Astrocyte (in vitro differentiated cells and primary cell): Measurements from ENCODE around the gene LIMA1. TPM values are rescaled to one million over a fixed set of nuclear protein-coding genes. Genes with fewer than 3 reads are reported as not detected.

ENCODE experiments used
- DNase-seq: peaks from one replicate; pipeline ENCODE4 v3.0.0-alpha.2; 2010; ENCODE audit warnings: low read depth
- FAIRE-seq: peaks from 2 replicates; lab custom pipeline; 2011; peaks lifted over from hg19 to GRCh38; lab: Jason Lieb, UNC
- H2AFZ ChIP-seq: 2 replicates; pipeline ENCODE4 v1.6.0; 2012; ENCODE audit warnings: low read depth, low read length, inconsistent platforms
- H3K27ac ChIP-seq: 2 replicates; pipeline ENCODE4 v1.5.1; 2011; ENCODE audit warnings: low read depth, low read length, inconsistent platforms
- H3K27me3 ChIP-seq: 2 replicates; pipeline ENCODE4 v1.6.0; 2011; ENCODE audit warnings: low read length, inconsistent platforms; ENCODE audit not compliant: insufficient read depth
- H3K36me3 ChIP-seq: 2 replicates; pipeline ENCODE4 v1.5.1; 2011; ENCODE audit warnings: low read length, inconsistent platforms; ENCODE audit not compliant: insufficient read depth
- H3K4me1 ChIP-seq: 2 replicates; pipeline ENCODE4 v1.5.1; 2011; ENCODE audit warnings: low read length, inconsistent platforms; ENCODE audit not compliant: insufficient read depth
- H3K4me2 ChIP-seq: 2 replicates; pipeline ENCODE4 v1.6.0; 2012; ENCODE audit warnings: low read length, inconsistent platforms
- H3K4me3 ChIP-seq: 2 replicates; pipeline ENCODE4 v1.5.1; 2011; ENCODE audit warnings: low read depth, mild to moderate bottlenecking, low read length, inconsistent platforms; ENCODE audit not compliant: insufficient read depth
- H3K79me2 ChIP-seq: 2 replicates; pipeline ENCODE4 v1.6.0; 2012; ENCODE audit warnings: mild to moderate bottlenecking, low read length, inconsistent platforms; ENCODE audit not compliant: insufficient read depth
- H3K9ac ChIP-seq: 2 replicates; pipeline ENCODE4 v1.6.0; 2012; ENCODE audit warnings: mild to moderate bottlenecking, low read length, inconsistent platforms
- H3K9me3 ChIP-seq: 2 replicates; pipeline ENCODE4 v1.5.1; 2012; ENCODE audit warnings: low read depth, mild to moderate bottlenecking, low read length, inconsistent platforms; ENCODE audit not compliant: insufficient read depth
- H4K20me1 ChIP-seq: 2 replicates; pipeline ENCODE4 v1.6.0; 2012; ENCODE audit warnings: low read length, inconsistent platforms; ENCODE audit not compliant: insufficient read depth
- H3K27ac Mint-ChIP-seq: one replicate; pipeline ENCODE4 v1.8.0; 2021; ENCODE audit warnings: mild to moderate bottlenecking, mixed read lengths; ENCODE audit not compliant: unreplicated experiment
- H3K27me3 Mint-ChIP-seq: one replicate; pipeline ENCODE4 v1.8.0; 2021; ENCODE audit warnings: low read depth, mixed read lengths; ENCODE audit not compliant: unreplicated experiment
- H3K36me3 Mint-ChIP-seq: one replicate; pipeline ENCODE4 v1.8.0; 2021; ENCODE audit warnings: low read depth, mixed read lengths; ENCODE audit not compliant: unreplicated experiment
- H3K4me1 Mint-ChIP-seq: one replicate; pipeline ENCODE4 v1.8.0; 2021; ENCODE audit warnings: low read depth, mixed read lengths; ENCODE audit not compliant: unreplicated experiment
- H3K4me3 Mint-ChIP-seq: one replicate; pipeline ENCODE4 v1.8.0; 2021; ENCODE audit warnings: mild to moderate bottlenecking, moderate library complexity, mixed read lengths; ENCODE audit not compliant: unreplicated experiment
- H3K9me3 Mint-ChIP-seq: one replicate; pipeline ENCODE4 v1.8.0; 2021; ENCODE audit warnings: mild to moderate bottlenecking, mixed read lengths; ENCODE audit not compliant: unreplicated experiment
- CTCF ChIP-seq: IDR thresholded peaks from 2 replicates; pipeline ENCODE4 v1.5.1; 2011; ENCODE audit warnings: low read depth, mild to moderate bottlenecking, inconsistent platforms, low read length, moderate library complexity; ENCODE audit not compliant: insufficient read depth
- EZH2 ChIP-seq: IDR thresholded peaks from 2 replicates; pipeline ENCODE4 v1.6.1; 2012; ENCODE audit warnings: mild to moderate bottlenecking, low read length, inconsistent platforms; ENCODE audit not compliant: insufficient read depth
- total RNA-seq: library from RNA; stranded (reverse); gene quantifications from 2 replicates; pipeline ENCODE4 v1.2.1, GENCODE V29; 2021

LIMA1 gene
- total RNA-seq, 1 donor from 2014 or later: 173 TPM

- H3K36me3 Mint-ChIP-seq: peaks cover 6% of the 10 kb centered on the region
- peak overlapping the region; percentile 50 for H3K4me2 ChIP-seq
- H3K27me3 Mint-ChIP-seq: no peaks in the 10 kb centered on the region
- no peak overlapping the region for H2AFZ ChIP-seq
- DNase-seq: no peak
- no peaks in the 10 kb centered on the region for H3K9me3 ChIP-seq
- no peak for TF ChIP-seq CTCF
- no peak for TF ChIP-seq EZH2
- H3K79me2 ChIP-seq: peaks cover 96% of the 10 kb centered on the region
- no peaks in the 10 kb centered on the region for H3K27me3 ChIP-seq
- peak overlapping the region; percentile 16 for H3K27ac ChIP-seq
- no peak for FAIRE-seq
- H3K4me1 Mint-ChIP-seq: peaks cover 23% of the 10 kb centered on the region
- peak overlapping the region; percentile 88 for H3K27ac Mint-ChIP-seq
- H4K20me1 ChIP-seq: peaks cover 88% of the 10 kb centered on the region
- H3K36me3 ChIP-seq: peaks cover 14% of the 10 kb centered on the region
- H3K4me3 Mint-ChIP-seq: peak overlapping the region; percentile 51
- H3K9me3 Mint-ChIP-seq: no peaks in the 10 kb centered on the region
- peaks cover 21% of the 10 kb centered on the region for H3K4me1 ChIP-seq
- peak overlapping the region; percentile 52 for H3K9ac ChIP-seq
- H3K4me3 ChIP-seq: no peak overlapping the region
Observed at GRCh38 chr12:50211392-50212070, 71.8 kb downstream of the LIMA1 start.

GRCh38 chr12:50207424-50207823 is 75.9 kb downstream of the LIMA1 start:
- FAIRE-seq (no peak), DNase-seq (no peak)
- Mint-ChIP-seq H3K36me3 (peaks cover 14% of the 10 kb centered on the region), H3K4me3 (no peak overlapping the region), H3K9me3 (no peaks in the 10 kb centered on the region), H3K27me3 (no peaks in the 10 kb centered on the region), H3K27ac (no peak overlapping the region), H3K4me1 (peaks cover 15% of the 10 kb centered on the region)
- H3K27ac ChIP-seq: no peak overlapping the region
- peaks cover 33% of the 10 kb centered on the region for H3K36me3 ChIP-seq
- H2AFZ ChIP-seq: no peak overlapping the region
- no peaks in the 10 kb centered on the region for H3K9me3 ChIP-seq
- no peak overlapping the region for H3K4me2 ChIP-seq
- H3K27me3 ChIP-seq: no peaks in the 10 kb centered on the region
- H3K9ac ChIP-seq: no peak overlapping the region
- peaks cover 92% of the 10 kb centered on the region for H3K79me2 ChIP-seq
- peaks cover 23% of the 10 kb centered on the region for H3K4me1 ChIP-seq
- TF ChIP-seq CTCF (no peak), EZH2 (no peak)
- peaks cover 76% of the 10 kb centered on the region for H4K20me1 ChIP-seq
- no peak overlapping the region for H3K4me3 ChIP-seq

- no peaks in the 10 kb centered on the region for H3K9me3 Mint-ChIP-seq
- no peak for DNase-seq
- peaks cover 18% of the 10 kb centered on the region for H3K36me3 Mint-ChIP-seq
- no peak for TF ChIP-seq EZH2
- TF ChIP-seq CTCF: no peak
- no peaks in the 10 kb centered on the region for H3K27me3 Mint-ChIP-seq
- Histone ChIP-seq H4K20me1 (peaks cover 60% of the 10 kb centered on the region), H3K79me2 (peaks cover 77% of the 10 kb centered on the region), H3K9me3 (no peaks in the 10 kb centered on the region), H3K27ac (no peak overlapping the region), H2AFZ (no peak overlapping the region), H3K4me2 (no peak overlapping the region), H3K4me3 (no peak overlapping the region), H3K27me3 (no peaks in the 10 kb centered on the region), H3K9ac (no peak overlapping the region), H3K36me3 (peaks cover 35% of the 10 kb centered on the region), H3K4me1 (peaks cover 24% of the 10 kb centered on the region)
- no peak for FAIRE-seq
- peaks cover 23% of the 10 kb centered on the region for H3K4me1 Mint-ChIP-seq
- H3K27ac Mint-ChIP-seq: no peak overlapping the region
- no peak overlapping the region for H3K4me3 Mint-ChIP-seq
Observed at GRCh38 chr12:50205648-50206047, 77.7 kb downstream of the LIMA1 start.
